Fibroblast of skin of scalp (primary cell): ENCODE results near the gene IGSF22. TPM values are rescaled to one million over a fixed set of nuclear protein-coding genes. Genes with fewer than 3 reads are reported as not detected.

Experiments
- DNase-seq: peaks from one replicate; pipeline ENCODE4 v3.0.0-alpha.2; 2013
- polyA plus RNA-seq, 2 experiments: library from polyadenylated mRNA; unstranded; fragments of 120-200 nt; gene quantifications; one replicate each; pipeline ENCODE4 v1.2.1, GENCODE V29; 2013; ENCODE audit not compliant: insufficient read length in 2 of 2

The IGSF22 gene
- 0.39 TPM for polyA plus RNA-seq (2013, experiment 1 of 2; ENCODE audit: insufficient read length)
- polyA plus RNA-seq (2013, experiment 2 of 2; ENCODE audit: insufficient read length), result 0.42 TPM

GRCh38 chr11:18726040-18726439 lies at the start of gene IGSF22:
Gene IGSF22, minus strand, starts transcription at chr11:18726188. Its CDS starts 1,952 bp downstream, at chr11:18724236.
- DNase-seq, result no peak

- DNase-seq, result no peak
These were observed 48.8 kb upstream of the IGSF22 start for GRCh38 chr11:18774801-18775200.

- DNase-seq, result no peak
These were observed 47.7 kb upstream of the IGSF22 start for GRCh38 chr11:18773681-18774080.

- no peak for DNase-seq
These were observed 47.1 kb upstream of the IGSF22 start for GRCh38 chr11:18773104-18773503.

- DNase-seq, result no peak
These were observed 46.2 kb upstream of the IGSF22 start for GRCh38 chr11:18772211-18772610.

DNA sequence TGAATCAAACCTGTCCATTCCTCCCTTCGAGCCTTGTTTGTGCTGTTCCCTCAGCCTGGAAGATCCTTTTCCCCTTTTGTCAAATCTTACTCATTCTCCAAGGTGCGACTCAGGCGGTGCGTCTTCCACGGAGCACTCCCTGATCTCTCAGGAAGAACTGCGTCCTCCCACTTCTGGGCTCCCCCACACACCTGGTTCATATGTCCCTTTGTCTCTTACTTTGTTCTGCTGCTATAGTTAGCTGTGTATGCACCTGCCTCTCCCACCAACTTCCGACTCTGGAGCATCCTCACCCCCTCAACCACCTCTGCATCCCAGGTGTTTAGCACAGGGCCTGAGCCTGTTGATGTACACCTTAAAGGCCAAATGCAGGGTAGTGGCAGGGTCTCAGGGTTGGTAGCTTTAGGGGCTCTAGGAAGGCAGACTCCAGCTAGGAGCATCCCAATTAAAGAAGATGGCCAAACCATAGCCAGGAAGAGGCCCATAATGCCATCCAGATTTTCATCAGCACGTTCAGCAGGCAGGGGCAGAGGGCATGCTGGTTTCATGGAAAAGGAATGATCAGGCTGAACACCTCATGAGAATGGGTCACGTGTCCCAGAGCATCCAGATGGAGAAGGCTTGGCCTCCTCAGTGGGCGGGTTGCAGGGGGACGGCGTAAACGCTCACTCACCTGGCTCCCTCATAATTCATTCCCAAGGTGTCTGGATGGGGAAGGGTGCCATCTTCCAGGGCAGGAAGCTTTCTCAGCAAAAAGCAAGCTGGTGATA lies 45.5 kb upstream of the IGSF22 start:
- DNase-seq, result no peak

DNA sequence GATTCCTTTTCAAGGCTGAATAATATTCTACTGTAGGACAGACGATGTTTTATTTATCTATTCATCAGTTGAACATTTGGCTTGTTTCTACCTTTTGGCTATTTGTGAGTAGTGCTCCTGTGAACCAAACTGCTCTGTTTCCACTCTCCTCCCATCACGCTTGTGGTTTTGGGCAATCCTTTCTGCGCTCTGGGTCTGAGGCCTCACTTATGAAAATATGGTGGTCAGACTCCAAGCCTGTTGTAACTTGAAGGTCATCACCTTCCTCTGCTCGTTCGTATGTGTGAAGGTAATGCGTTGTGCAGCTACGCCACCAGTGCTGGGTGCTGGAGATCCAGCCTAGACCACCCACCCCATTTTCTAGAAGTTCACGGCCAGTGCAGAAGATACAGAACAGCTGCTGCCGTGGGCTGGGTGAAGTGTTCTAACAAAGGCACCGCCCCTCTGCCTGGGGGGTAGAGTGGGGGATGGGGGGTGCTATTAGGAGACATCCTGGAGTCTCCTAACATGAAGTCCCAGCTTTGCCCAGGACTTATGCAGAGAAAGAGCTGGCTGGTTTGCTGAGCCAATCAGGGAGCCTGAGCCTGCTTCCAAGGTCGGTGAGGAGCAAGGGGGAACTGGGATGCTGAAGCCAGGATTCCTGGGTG lies 44.6 kb upstream of the IGSF22 start:
- no peak for DNase-seq

- DNase-seq, result no peak
These were observed 43.9 kb upstream of the IGSF22 start for GRCh38 chr11:18769802-18770456.

DNA sequence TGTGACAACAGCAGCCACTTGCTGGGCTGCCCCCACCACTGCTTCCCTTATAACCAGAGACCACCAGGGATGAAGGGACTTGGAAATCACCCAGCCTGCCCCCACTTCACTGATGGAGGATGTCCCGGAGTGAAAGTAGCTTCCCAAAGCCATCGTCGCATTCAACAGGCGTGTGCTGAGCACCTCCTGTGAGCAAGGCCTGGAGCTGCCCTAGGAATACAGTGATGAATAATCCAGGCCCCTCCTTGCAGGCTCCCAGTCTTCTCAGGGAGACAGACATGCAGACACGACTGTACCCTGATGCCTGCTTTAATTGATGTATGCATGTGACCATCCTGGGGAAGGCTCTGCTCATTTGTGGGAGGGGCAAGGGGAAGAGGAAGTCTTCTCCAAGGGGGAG lies 43.0 kb upstream of the IGSF22 start:
- DNase-seq, result no peak

DNA sequence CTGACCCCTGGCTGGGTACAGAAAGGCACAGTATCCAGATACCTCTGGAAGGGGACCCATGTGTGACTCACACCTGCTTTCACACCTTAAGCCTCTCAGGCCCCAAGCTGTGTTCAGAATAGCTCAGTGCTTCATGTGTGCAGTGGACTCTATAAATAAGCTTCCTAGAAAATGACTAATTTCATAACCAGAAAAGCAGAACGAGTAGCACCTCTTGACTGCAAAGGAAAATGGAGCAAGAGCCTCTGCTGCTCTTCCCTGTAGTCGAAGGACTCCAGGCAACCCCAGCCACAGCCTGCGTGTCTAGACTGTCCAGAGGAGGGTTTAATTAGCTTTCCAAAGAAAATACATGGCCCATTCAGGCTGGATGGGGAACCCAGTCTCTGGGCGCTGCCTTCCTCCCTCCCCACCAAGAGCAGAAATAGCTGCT lies 42.5 kb upstream of the IGSF22 start:
- DNase-seq, result no peak

- DNase-seq, result no peak
These were observed 40.0 kb upstream of the IGSF22 start for GRCh38 chr11:18766015-18766414.

GRCh38 chr11:18765554-18765953 lies 39.6 kb upstream of the IGSF22 start:
- no peak for DNase-seq

GRCh38 chr11:18761741-18762140 lies 35.8 kb upstream of the IGSF22 start:
- DNase-seq, result no peak

- no peak for DNase-seq
These were observed 35.2 kb upstream of the IGSF22 start for GRCh38 chr11:18761144-18761543.

GRCh38 chr11:18757811-18758210 lies 31.8 kb upstream of the IGSF22 start:
- DNase-seq, result no peak

DNA sequence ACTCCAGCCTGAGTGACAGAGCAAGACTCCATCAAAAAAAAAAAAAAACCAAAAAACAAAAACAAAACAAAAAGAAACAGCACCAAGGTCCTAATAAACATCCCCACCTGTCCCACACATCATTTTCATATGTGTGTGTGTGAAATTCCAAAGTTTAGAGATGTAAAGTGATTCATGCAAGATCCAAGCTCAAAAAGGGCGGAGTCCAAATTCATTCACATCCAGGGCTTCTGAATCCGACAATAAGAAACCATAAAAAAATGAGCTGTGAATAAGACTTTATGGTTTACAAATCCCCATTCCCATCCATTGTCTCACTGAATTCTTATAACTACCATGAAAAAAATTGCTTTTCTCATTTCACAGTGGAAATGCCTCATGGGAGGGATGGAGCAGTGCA lies 30.9 kb upstream of the IGSF22 start:
- no peak for DNase-seq

DNA sequence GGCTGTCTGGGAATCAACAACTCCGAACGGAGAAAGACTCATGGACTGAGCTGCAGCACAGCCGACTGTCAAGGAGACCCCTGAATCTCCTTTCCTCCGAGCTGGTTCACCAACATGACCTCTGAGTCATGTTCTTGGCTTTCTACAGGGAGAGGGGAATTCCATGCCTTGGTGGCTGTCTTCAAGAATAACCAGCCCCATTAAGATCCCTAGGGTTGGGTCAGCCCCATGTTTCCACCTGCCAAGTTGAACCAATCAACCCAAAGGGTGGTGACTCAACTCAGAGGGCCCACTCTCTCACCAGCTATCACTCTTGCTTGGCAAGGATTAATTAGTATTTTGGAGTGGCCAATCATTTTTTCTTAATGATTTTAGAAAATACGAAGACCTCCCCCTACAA lies 28.3 kb upstream of the IGSF22 start:
- DNase-seq, result no peak

DNA sequence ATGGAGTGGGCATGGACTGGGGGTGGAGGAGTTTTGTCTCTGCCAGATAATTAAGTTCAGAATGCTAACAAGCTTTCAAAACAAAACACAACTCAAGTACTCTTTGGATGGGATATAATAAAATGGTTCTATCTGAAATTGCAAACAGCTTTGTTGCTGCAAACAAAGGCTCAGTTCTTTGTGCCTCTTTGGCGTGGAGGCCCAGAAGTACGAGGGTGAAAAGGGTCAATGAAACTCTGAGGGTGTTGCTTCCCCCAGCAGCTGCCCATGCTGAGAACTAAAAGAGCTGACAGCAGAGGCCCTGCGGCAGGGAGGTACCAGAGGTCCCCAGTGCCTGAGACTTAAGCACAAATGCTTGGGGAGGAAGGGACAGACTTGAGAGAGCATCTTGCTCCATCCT lies 26.5 kb upstream of the IGSF22 start:
- no peak for DNase-seq

DNA sequence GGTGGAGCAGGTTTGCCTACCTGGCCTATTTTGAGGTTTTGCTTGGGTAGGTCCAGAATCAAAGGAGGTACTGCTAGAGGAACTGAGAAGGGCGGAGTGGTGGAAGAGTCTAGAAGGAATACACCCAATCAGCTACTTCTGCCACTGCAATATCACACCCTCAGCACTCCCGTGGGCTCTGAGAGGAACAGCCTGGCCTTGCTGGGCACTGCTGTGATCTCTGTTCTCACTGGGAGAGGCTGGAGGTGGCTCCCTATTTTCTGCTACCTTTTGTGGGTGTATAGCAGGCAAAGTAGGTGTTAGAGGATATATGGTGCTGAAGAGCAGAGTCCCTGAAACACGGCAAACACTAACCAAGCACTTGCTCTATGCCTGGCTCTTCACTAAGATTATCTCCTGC lies 25.0 kb upstream of the IGSF22 start:
- no peak for DNase-seq

DNA sequence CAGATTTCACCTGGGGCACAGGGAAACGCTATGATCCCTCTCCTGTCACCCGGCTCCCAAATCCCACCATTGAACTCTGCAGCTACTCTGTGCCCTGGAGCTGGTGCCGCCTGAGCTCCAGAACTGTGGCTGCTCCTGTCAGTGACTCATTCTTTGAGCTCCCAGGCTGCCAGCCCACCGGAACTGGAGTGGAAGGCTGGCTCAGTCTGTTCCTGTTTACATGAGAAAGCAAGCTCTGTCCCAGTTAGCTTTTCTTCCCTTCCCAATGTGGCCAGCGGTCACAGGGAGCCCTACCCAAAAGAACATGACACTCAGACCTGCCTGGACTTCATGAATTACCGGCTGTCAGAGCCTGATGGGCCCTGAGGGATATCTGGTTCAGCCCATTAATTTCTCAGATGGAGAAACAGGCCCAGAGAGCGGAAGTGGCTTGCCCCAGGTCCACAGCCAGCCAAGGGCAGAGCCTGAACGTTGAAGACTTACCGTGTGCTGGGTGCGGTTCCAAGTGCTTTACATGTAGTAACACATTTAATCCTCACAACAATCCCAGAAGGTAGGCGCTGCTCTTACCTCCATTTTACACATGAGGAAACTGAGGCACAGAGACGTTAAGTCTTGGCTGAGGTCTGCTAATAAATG lies 23.8 kb upstream of the IGSF22 start:
- DNase-seq, result peak; percentile 69

DNA sequence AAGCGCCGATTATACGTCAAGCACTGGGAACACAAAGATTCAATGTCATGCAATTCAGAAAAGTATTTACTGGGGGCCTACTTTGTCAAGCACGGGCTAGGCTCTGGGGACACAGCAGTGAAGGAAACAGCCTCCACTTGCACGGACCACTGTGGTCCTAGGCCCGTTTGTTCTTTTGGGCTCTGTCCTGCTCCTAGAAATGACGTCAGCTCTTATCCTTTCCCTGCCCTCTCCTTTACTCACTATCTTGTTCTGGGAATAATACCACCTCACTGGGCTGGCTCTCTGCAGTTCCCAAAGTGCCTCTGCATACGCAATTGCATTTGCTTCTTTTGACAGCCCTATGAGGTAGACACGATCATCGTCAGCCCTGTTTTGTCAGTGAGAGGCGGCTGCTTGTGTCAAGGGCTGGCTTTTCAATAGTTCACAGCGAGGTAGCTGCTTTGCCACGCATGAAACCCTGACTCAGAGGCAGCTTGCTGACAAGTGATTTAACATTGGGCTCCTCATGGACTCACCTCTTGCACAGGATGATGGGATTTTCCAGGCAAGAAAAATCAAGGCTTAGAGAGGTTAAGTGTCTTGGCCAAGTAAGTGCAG lies 22.9 kb upstream of the IGSF22 start:
- no peak for DNase-seq

GRCh38 chr11:18745251-18745650 lies 19.3 kb upstream of the IGSF22 start:
- no peak for DNase-seq
